ENCODE data around the gene RPL14.
"Not testable (repeated sequence)": the region's sequence is repeated elsewhere in the genome, so short reads cannot be mapped to it uniquely, and the experiment has no call there.

Gene RPL14

GRCh38 chr3:40461161-40461560 is 4.0 kb downstream of the RPL14 start:
- H3K9ac ChIP-seq (ENCODE audit: low read depth in 1 of 2, low read length in 2 of 2), result no peak overlapping the region
- H3K9me3 ChIP-seq (ENCODE audit: control insufficient read depth in 2 of 2, low read length in 2 of 2), result no peaks in the 10 kb centered on the region
- no peak overlapping the region for H3K4me3 ChIP-seq (ENCODE audit: low read length in 2 of 2)
- H3K36me3 ChIP-seq (ENCODE audit: control insufficient read depth in 2 of 2, insufficient read depth in 2 of 2, low read length in 2 of 2), result peaks cover 40 to 45% of the 10 kb centered on the region in 2 donors
- H3K27me3 ChIP-seq (ENCODE audit: control insufficient read depth in 2 of 2, insufficient read depth in 2 of 2, low read length in 2 of 2), result no peaks in the 10 kb centered on the region
- H3K4me1 ChIP-seq (ENCODE audit: control insufficient read depth in 2 of 2, insufficient read depth in 2 of 2, low read length in 2 of 2), result peaks cover 9% of the 10 kb centered on the region in 2 donors
- no peak overlapping the region for H3K27ac ChIP-seq (ENCODE audit: low read depth in 2 of 2, low read length in 2 of 2)

GRCh38 chr3:40462838-40463237 is 5.7 kb downstream of the RPL14 start:
- not testable (repeated sequence) for H3K4me3 ChIP-seq (ENCODE audit: low read length in 2 of 2); H3K9me3 ChIP-seq (ENCODE audit: control insufficient read depth in 2 of 2, low read length in 2 of 2); H3K4me1 ChIP-seq (ENCODE audit: control insufficient read depth in 2 of 2, insufficient read depth in 2 of 2, low read length in 2 of 2); H3K27me3 ChIP-seq (ENCODE audit: control insufficient read depth in 2 of 2, insufficient read depth in 2 of 2, low read length in 2 of 2); H3K9ac ChIP-seq (ENCODE audit: low read depth in 1 of 2, low read length in 2 of 2); H3K27ac ChIP-seq (ENCODE audit: low read depth in 2 of 2, low read length in 2 of 2)
- H3K36me3 ChIP-seq (ENCODE audit: control insufficient read depth in 2 of 2, insufficient read depth in 2 of 2, low read length in 2 of 2), result peaks cover 40 to 45% of the 10 kb centered on the region in 2 donors

GRCh38 chr3:40463579-40463978 is 6.4 kb downstream of the RPL14 start:
- peaks cover 37 to 43% of the 10 kb centered on the region in 2 donors for H3K36me3 ChIP-seq (ENCODE audit: control insufficient read depth in 2 of 2, insufficient read depth in 2 of 2, low read length in 2 of 2)
- no peaks in the 10 kb centered on the region for H3K27me3 ChIP-seq (ENCODE audit: control insufficient read depth in 2 of 2, insufficient read depth in 2 of 2, low read length in 2 of 2)
- peaks cover 0 to 1% of the 10 kb centered on the region in 2 donors for H3K4me1 ChIP-seq (ENCODE audit: control insufficient read depth in 2 of 2, insufficient read depth in 2 of 2, low read length in 2 of 2)
- H3K27ac ChIP-seq (ENCODE audit: low read depth in 2 of 2, low read length in 2 of 2), result no peak overlapping the region
- H3K9ac ChIP-seq (ENCODE audit: low read depth in 1 of 2, low read length in 2 of 2), result no peak overlapping the region
- H3K9me3 ChIP-seq (ENCODE audit: control insufficient read depth in 2 of 2, low read length in 2 of 2), result no peaks in the 10 kb centered on the region
- no peak overlapping the region for H3K4me3 ChIP-seq (ENCODE audit: low read length in 2 of 2)

- H3K4me3 ChIP-seq (ENCODE audit: low read length in 2 of 2), result no peak overlapping the region
- H3K4me1 ChIP-seq (ENCODE audit: control insufficient read depth in 2 of 2, insufficient read depth in 2 of 2, low read length in 2 of 2), result no peaks in the 10 kb centered on the region
- H3K27me3 ChIP-seq (ENCODE audit: control insufficient read depth in 2 of 2, insufficient read depth in 2 of 2, low read length in 2 of 2), result no peaks in the 10 kb centered on the region
- peaks cover 31 to 36% of the 10 kb centered on the region in 2 donors for H3K36me3 ChIP-seq (ENCODE audit: control insufficient read depth in 2 of 2, insufficient read depth in 2 of 2, low read length in 2 of 2)
- H3K27ac ChIP-seq (ENCODE audit: low read depth in 2 of 2, low read length in 2 of 2), result no peak overlapping the region
- H3K9ac ChIP-seq (ENCODE audit: low read depth in 1 of 2, low read length in 2 of 2), result no peak overlapping the region
- no peaks in the 10 kb centered on the region for H3K9me3 ChIP-seq (ENCODE audit: control insufficient read depth in 2 of 2, low read length in 2 of 2)
Observed at GRCh38 chr3:40464339-40465110, 7.4 kb downstream of the RPL14 start.

- Histone ChIP-seq H3K9ac (ENCODE audit: low read depth in 1 of 2, low read length in 2 of 2) (no peak overlapping the region), H3K9me3 (ENCODE audit: control insufficient read depth in 2 of 2, low read length in 2 of 2) (no peaks in the 10 kb centered on the region), H3K4me3 (ENCODE audit: low read length in 2 of 2) (no peak overlapping the region), H3K36me3 (ENCODE audit: control insufficient read depth in 2 of 2, insufficient read depth in 2 of 2, low read length in 2 of 2) (peaks cover 30 to 34% of the 10 kb centered on the region in 2 donors), H3K4me1 (ENCODE audit: control insufficient read depth in 2 of 2, insufficient read depth in 2 of 2, low read length in 2 of 2) (no peaks in the 10 kb centered on the region), H3K27ac (ENCODE audit: low read depth in 2 of 2, low read length in 2 of 2) (no peak overlapping the region), H3K27me3 (ENCODE audit: control insufficient read depth in 2 of 2, insufficient read depth in 2 of 2, low read length in 2 of 2) (no peaks in the 10 kb centered on the region)
Observed at GRCh38 chr3:40465111-40465407, 7.9 kb downstream of the RPL14 start.

GRCh38 chr3:40465456-40465855 is 8.3 kb downstream of the RPL14 start:
- Histone ChIP-seq H3K9me3 (ENCODE audit: control insufficient read depth in 2 of 2, low read length in 2 of 2) (no peaks in the 10 kb centered on the region), H3K9ac (ENCODE audit: low read depth in 1 of 2, low read length in 2 of 2) (no peak overlapping the region), H3K27ac (ENCODE audit: low read depth in 2 of 2, low read length in 2 of 2) (no peak overlapping the region), H3K27me3 (ENCODE audit: control insufficient read depth in 2 of 2, insufficient read depth in 2 of 2, low read length in 2 of 2) (no peaks in the 10 kb centered on the region), H3K4me1 (ENCODE audit: control insufficient read depth in 2 of 2, insufficient read depth in 2 of 2, low read length in 2 of 2) (no peaks in the 10 kb centered on the region), H3K4me3 (ENCODE audit: low read length in 2 of 2) (no peak overlapping the region), H3K36me3 (ENCODE audit: control insufficient read depth in 2 of 2, insufficient read depth in 2 of 2, low read length in 2 of 2) (peaks cover 27 to 34% of the 10 kb centered on the region in 2 donors)

GRCh38 chr3:40468018-40468417 is 10.9 kb downstream of the RPL14 start:
- Histone ChIP-seq H3K27me3 (ENCODE audit: control insufficient read depth in 2 of 2, insufficient read depth in 2 of 2, low read length in 2 of 2) (no peaks in the 10 kb centered on the region), H3K9ac (ENCODE audit: low read depth in 1 of 2, low read length in 2 of 2) (no peak overlapping the region), H3K36me3 (ENCODE audit: control insufficient read depth in 2 of 2, insufficient read depth in 2 of 2, low read length in 2 of 2) (peaks cover 18 to 20% of the 10 kb centered on the region in 2 donors), H3K9me3 (ENCODE audit: control insufficient read depth in 2 of 2, low read length in 2 of 2) (no peaks in the 10 kb centered on the region), H3K4me1 (ENCODE audit: control insufficient read depth in 2 of 2, insufficient read depth in 2 of 2, low read length in 2 of 2) (no peaks in the 10 kb centered on the region), H3K27ac (ENCODE audit: low read depth in 2 of 2, low read length in 2 of 2) (no peak overlapping the region), H3K4me3 (ENCODE audit: low read length in 2 of 2) (no peak overlapping the region)

- Histone ChIP-seq H3K27ac (ENCODE audit: low read depth in 2 of 2, low read length in 2 of 2) (no peak overlapping the region), H3K27me3 (ENCODE audit: control insufficient read depth in 2 of 2, insufficient read depth in 2 of 2, low read length in 2 of 2) (no peaks in the 10 kb centered on the region), H3K9ac (ENCODE audit: low read depth in 1 of 2, low read length in 2 of 2) (no peak overlapping the region), H3K4me1 (ENCODE audit: control insufficient read depth in 2 of 2, insufficient read depth in 2 of 2, low read length in 2 of 2) (no peaks in the 10 kb centered on the region), H3K4me3 (ENCODE audit: low read length in 2 of 2) (no peak overlapping the region), H3K9me3 (ENCODE audit: control insufficient read depth in 2 of 2, low read length in 2 of 2) (no peaks in the 10 kb centered on the region), H3K36me3 (ENCODE audit: control insufficient read depth in 2 of 2, insufficient read depth in 2 of 2, low read length in 2 of 2) (no peaks in the 10 kb centered on the region)
Observed at GRCh38 chr3:40470701-40471100, 13.6 kb downstream of the RPL14 start.

GRCh38 chr3:40476478-40477470 is 19.6 kb downstream of the RPL14 start, which contains the start of gene ZNF619:
Gene ZNF619, plus strand, starts transcription at chr3:40477122. Its CDS starts 858 bp downstream, at chr3:40477980.
- Histone ChIP-seq H3K27ac (ENCODE audit: low read depth in 2 of 2, low read length in 2 of 2) (peak within 1 kb of the TSS in 1 of 2 donors; percentile 46), H3K4me3 (ENCODE audit: low read length in 2 of 2) (peak within 1 kb of the TSS; percentile 85 to 97), H3K4me1 (ENCODE audit: control insufficient read depth in 2 of 2, insufficient read depth in 2 of 2, low read length in 2 of 2) (peaks cover 3 to 5% of the 10 kb centered on the region in 2 donors), H3K9ac (ENCODE audit: low read depth in 1 of 2, low read length in 2 of 2) (peak within 1 kb of the TSS; percentile 83 to 90), H3K27me3 (ENCODE audit: control insufficient read depth in 2 of 2, insufficient read depth in 2 of 2, low read length in 2 of 2) (no peaks in the 10 kb centered on the region), H3K36me3 (ENCODE audit: control insufficient read depth in 2 of 2, insufficient read depth in 2 of 2, low read length in 2 of 2) (peaks cover 12% of the 10 kb centered on the region in 2 donors), H3K9me3 (ENCODE audit: control insufficient read depth in 2 of 2, low read length in 2 of 2) (no peaks in the 10 kb centered on the region)

GRCh38 chr3:40477666-40478065 is 20.5 kb downstream of the RPL14 start:
- no peaks in the 10 kb centered on the region for H3K9me3 ChIP-seq (ENCODE audit: control insufficient read depth in 2 of 2, low read length in 2 of 2)
- H3K9ac ChIP-seq (ENCODE audit: low read depth in 1 of 2, low read length in 2 of 2), result peak overlapping the region; percentile 83 to 90
- peaks cover 3 to 5% of the 10 kb centered on the region in 2 donors for H3K4me1 ChIP-seq (ENCODE audit: control insufficient read depth in 2 of 2, insufficient read depth in 2 of 2, low read length in 2 of 2)
- H3K4me3 ChIP-seq (ENCODE audit: low read length in 2 of 2), result peak overlapping the region; percentile 85 to 97
- H3K27me3 ChIP-seq (ENCODE audit: control insufficient read depth in 2 of 2, insufficient read depth in 2 of 2, low read length in 2 of 2), result no peaks in the 10 kb centered on the region
- H3K27ac ChIP-seq (ENCODE audit: low read depth in 2 of 2, low read length in 2 of 2), result no peak overlapping the region
- H3K36me3 ChIP-seq (ENCODE audit: control insufficient read depth in 2 of 2, insufficient read depth in 2 of 2, low read length in 2 of 2), result peaks cover 16 to 20% of the 10 kb centered on the region in 2 donors

Data from mucosa of rectum (tissue), 2 donors.